T-helper 2 cell treated with Interferon-gamma antibody and Interleukin-4, amounts not matched to agents 100 ng/mL and 5 ng/mL, for 36 hours (primary cell): Measurements from ENCODE around the gene SDK1. TPM values are rescaled to one million over a fixed set of nuclear protein-coding genes. Genes with fewer than 3 reads are reported as not detected.

Experiments used
- intact Hi-C: fragments of 100-400 bp; cut with micrococcal nuclease; formaldehyde crosslinking; loops from one replicate; pipeline ENCODE4 v1.15.1; 2023
- total RNA-seq: library from RNA; stranded (reverse); gene quantifications from 2 replicates; pipeline ENCODE4 v1.2.3, GENCODE V29; 2022

SDK1 gene
- total RNA-seq, 1 donor from 2014 or later, result 0.09 TPM

- intact Hi-C loops, result no loop called here
These were observed 842.6 kb downstream of the SDK1 start for GRCh38 chr7:4143511-4144171.

GRCh38 chr7:4144172-4144701, 843.2 kb downstream of the SDK1 start:
- intact Hi-C loops, result no loop called here

GRCh38 chr7:4144811-4145510, 843.9 kb downstream of the SDK1 start:
- intact Hi-C loops, result no loop called here

GRCh38 chr7:4145576-4145975, 844.5 kb downstream of the SDK1 start:
- intact Hi-C loops, result no loop called here

- intact Hi-C loops, result no loop called here
These were observed 847.0 kb downstream of the SDK1 start for GRCh38 chr7:4147926-4148620.

GRCh38 chr7:4149236-4149635, 848.2 kb downstream of the SDK1 start:
- intact Hi-C loops, result no loop called here

- intact Hi-C loops, result no loop called here
These were observed 848.6 kb downstream of the SDK1 start for GRCh38 chr7:4149645-4150044.

GRCh38 chr7:4150731-4151130, 849.7 kb downstream of the SDK1 start:
- intact Hi-C loops, result no loop called here

GRCh38 chr7:4151524-4151923, 850.5 kb downstream of the SDK1 start:
- intact Hi-C loops, result no loop called here

- intact Hi-C loops, result no loop called here
These were observed 851.0 kb downstream of the SDK1 start for GRCh38 chr7:4151926-4152549.

- intact Hi-C loops, result no loop called here
These were observed 854.0 kb downstream of the SDK1 start for GRCh38 chr7:4154882-4155535.

GRCh38 chr7:4156190-4156589, 855.1 kb downstream of the SDK1 start:
- intact Hi-C loops, result no loop called here

- intact Hi-C loops, result no loop called here
These were observed 856.6 kb downstream of the SDK1 start for GRCh38 chr7:4157651-4158050.

GRCh38 chr7:4158441-4159153, 857.5 kb downstream of the SDK1 start:
- intact Hi-C loops, result no loop called here

- intact Hi-C loops, result no loop called here
These were observed 858.1 kb downstream of the SDK1 start for GRCh38 chr7:4159154-4159501.

GRCh38 chr7:4159761-4160554, 858.9 kb downstream of the SDK1 start:
- intact Hi-C loops, result no loop called here

GRCh38 chr7:4162884-4163564, 862.0 kb downstream of the SDK1 start:
- intact Hi-C loops, result no loop called here

GRCh38 chr7:4163565-4164203, 862.6 kb downstream of the SDK1 start:
- intact Hi-C loops, result no loop called here

GRCh38 chr7:4164556-4164955, 863.5 kb downstream of the SDK1 start:
- intact Hi-C loops, result no loop called here
